Measurements from ENCODE around the gene SSC4D. TPM values are rescaled to one million over a fixed set of nuclear protein-coding genes. Genes with fewer than 3 reads are reported as not detected.
"Not testable (repeated sequence)": the region's sequence is repeated elsewhere in the genome, so short reads cannot be mapped to it uniquely, and the experiment has no call there.

Gene SSC4D
- total and polyA plus RNA-seq, 4 donors = 0.28 to 2.1 (median 1.9) TPM

- not testable (repeated sequence) for ATAC-seq (ENCODE audit: insufficient read depth, low FRiP score)
- WGBS, 2 donors = 90 to 94% methylated on average over 4 of the region's 4 CpGs
These were observed 30.9 kb upstream of the SSC4D start for GRCh38 chr7:76440404-76440803.

DNA sequence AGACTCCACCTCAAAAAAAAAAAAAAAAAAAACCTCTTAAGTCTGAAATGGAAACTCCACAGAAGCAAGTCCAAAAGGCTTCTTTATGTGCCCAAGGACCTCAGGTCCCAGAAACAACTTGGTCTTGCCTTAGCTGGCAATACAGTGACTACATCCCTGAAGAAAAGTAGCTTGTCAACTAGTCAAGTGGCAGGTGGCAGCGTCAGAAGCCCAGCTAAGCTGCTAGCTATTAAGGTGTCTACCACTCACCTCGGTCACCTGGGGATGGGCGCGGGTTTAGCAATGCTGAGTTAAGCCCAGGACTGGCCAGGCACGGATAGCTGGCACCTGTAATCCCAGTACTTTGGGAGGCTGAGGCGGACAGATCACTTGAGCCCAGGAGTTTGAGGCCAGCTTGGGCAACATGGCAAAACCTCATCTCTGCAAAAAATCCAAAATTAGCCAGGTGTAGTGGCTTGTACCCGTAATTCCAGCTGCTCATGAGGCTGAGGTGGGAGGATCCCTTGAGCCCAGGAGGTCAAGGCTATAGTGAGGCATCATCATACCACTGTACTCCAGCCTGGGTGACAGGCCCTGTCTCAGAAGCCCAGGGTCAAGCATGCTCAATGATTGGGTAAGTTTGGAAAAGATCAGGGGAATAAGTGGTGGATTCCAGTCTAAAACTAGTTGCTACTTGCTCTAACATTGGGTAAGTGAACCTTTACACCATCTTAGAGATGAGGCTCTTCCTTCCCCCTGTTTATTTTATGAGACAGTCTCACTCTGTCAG is 29.8 kb upstream of the SSC4D start:
- peak; percentile 14 for ATAC-seq (ENCODE audit: insufficient read depth, low FRiP score)
- not testable (repeated sequence) for H3K9ac ChIP-seq (ENCODE audit: insufficient read depth in 1 of 2, low read length in 2 of 2); DNase-seq; H3K27ac ChIP-seq (ENCODE audit: low read depth in 1 of 2, low read length in 1 of 2); H3K27me3 ChIP-seq (ENCODE audit: control insufficient read depth in 3 of 3, insufficient read depth in 3 of 3, low read length in 2 of 3); H3K4me1 ChIP-seq (ENCODE audit: control insufficient read depth in 5 of 5, insufficient read depth in 5 of 5, low read length in 5 of 5); H3K4me3 ChIP-seq; H3K36me3 ChIP-seq (ENCODE audit: control insufficient read depth in 4 of 4, insufficient read depth in 4 of 4, low read length in 4 of 4); H3K9me3 ChIP-seq (ENCODE audit: control insufficient read depth in 4 of 4, insufficient read depth in 3 of 4, low read length in 3 of 4)
- WGBS, 2 donors = 84 to 98% methylated on average over 4 of the region's 7 CpGs

More at GRCh38 chr7:76440404-76440803, 30.9 kb upstream of the SSC4D start:
- H3K9me3 ChIP-seq (ENCODE audit: control insufficient read depth in 4 of 4, insufficient read depth in 3 of 4, low read length in 3 of 4); DNase-seq; H3K27ac ChIP-seq (ENCODE audit: low read depth in 1 of 2, low read length in 1 of 2); H3K36me3 ChIP-seq (ENCODE audit: control insufficient read depth in 4 of 4, insufficient read depth in 4 of 4, low read length in 4 of 4); H3K4me1 ChIP-seq (ENCODE audit: control insufficient read depth in 5 of 5, insufficient read depth in 5 of 5, low read length in 5 of 5); H3K4me3 ChIP-seq; H3K9ac ChIP-seq (ENCODE audit: insufficient read depth in 1 of 2, low read length in 2 of 2); H3K27me3 ChIP-seq (ENCODE audit: control insufficient read depth in 3 of 3, insufficient read depth in 3 of 3, low read length in 2 of 3): not testable (repeated sequence)

GRCh38 chr7:76437873-76438272 is 28.4 kb upstream of the SSC4D start:
- TF ChIP-seq, protein P1, sequence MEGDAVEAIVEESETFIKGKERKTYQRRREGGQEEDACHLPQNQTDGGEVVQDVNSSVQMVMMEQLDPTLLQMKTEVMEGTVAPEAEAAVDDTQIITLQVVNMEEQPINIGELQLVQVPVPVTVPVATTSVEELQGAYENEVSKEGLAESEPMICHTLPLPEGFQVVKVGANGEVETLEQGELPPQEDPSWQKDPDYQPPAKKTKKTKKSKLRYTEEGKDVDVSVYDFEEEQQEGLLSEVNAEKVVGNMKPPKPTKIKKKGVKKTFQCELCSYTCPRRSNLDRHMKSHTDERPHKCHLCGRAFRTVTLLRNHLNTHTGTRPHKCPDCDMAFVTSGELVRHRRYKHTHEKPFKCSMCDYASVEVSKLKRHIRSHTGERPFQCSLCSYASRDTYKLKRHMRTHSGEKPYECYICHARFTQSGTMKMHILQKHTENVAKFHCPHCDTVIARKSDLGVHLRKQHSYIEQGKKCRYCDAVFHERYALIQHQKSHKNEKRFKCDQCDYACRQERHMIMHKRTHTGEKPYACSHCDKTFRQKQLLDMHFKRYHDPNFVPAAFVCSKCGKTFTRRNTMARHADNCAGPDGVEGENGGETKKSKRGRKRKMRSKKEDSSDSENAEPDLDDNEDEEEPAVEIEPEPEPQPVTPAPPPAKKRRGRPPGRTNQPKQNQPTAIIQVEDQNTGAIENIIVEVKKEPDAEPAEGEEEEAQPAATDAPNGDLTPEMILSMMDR (IDR thresholded peaks at IDR 0.05; ENCODE audit: control extremely low read depth, extremely low read depth) = peak; percentile 55
- H3K27ac ChIP-seq (ENCODE audit: low read depth in 1 of 2, low read length in 1 of 2); H3K9me3 ChIP-seq (ENCODE audit: control insufficient read depth in 4 of 4, insufficient read depth in 3 of 4, low read length in 3 of 4); H3K4me1 ChIP-seq (ENCODE audit: control insufficient read depth in 5 of 5, insufficient read depth in 5 of 5, low read length in 5 of 5); H3K9ac ChIP-seq (ENCODE audit: insufficient read depth in 1 of 2, low read length in 2 of 2); H3K36me3 ChIP-seq (ENCODE audit: control insufficient read depth in 4 of 4, insufficient read depth in 4 of 4, low read length in 4 of 4); H3K4me3 ChIP-seq; H3K27me3 ChIP-seq (ENCODE audit: control insufficient read depth in 3 of 3, insufficient read depth in 3 of 3, low read length in 2 of 3): not testable (repeated sequence)
- whole genome bisulfite sequencing, 2 donors = 0 to 12% methylated on average over 1 to 2 of the region's 2 CpGs
- DNase-seq (peak; percentile 59 to 79 (median 71)), ATAC-seq (ENCODE audit: insufficient read depth, low FRiP score) (peak; percentile 79)

DNA sequence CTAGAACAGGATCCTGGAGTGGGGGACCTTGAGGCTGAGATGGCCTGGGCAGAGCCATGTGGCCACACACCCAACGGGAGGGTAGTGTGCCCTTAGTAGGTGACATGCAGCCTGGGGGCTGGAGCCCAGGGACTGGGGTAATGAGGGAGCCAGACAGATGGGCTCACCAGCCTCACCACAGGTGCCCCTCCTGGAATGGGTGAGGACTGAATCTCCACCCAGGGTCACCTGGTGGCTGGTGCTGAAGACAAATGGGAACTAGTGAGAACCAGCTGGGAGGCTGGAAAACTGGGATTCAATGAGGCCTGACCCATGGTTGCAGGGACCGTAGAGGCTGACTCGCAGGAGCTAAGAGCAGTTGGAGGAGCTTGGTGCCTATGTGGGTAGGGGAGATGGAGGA is 21.3 kb upstream of the SSC4D start:
- no peak overlapping the region for H3K9ac ChIP-seq (ENCODE audit: insufficient read depth in 1 of 2, low read length in 2 of 2)
- H3K36me3 ChIP-seq (ENCODE audit: control insufficient read depth in 4 of 4, insufficient read depth in 4 of 4, low read length in 4 of 4) = no peaks in the 10 kb centered on the region
- H3K4me3 ChIP-seq = no peak overlapping the region
- ATAC-seq (ENCODE audit: insufficient read depth, low FRiP score) (no peak), DNase-seq (no peak)
- H3K4me1 ChIP-seq (ENCODE audit: control insufficient read depth in 5 of 5, insufficient read depth in 5 of 5, low read length in 5 of 5) = peaks cover 0 to 2% (median 0%) of the 10 kb centered on the region in 5 donors
- H3K9me3 ChIP-seq (ENCODE audit: control insufficient read depth in 4 of 4, insufficient read depth in 3 of 4, low read length in 3 of 4) = no peaks in the 10 kb centered on the region
- H3K27ac ChIP-seq (ENCODE audit: low read depth in 1 of 2, low read length in 1 of 2) = no peak overlapping the region
- WGBS, 2 donors = 93 to 97% methylated on average over 3 of the region's 3 CpGs
- no peaks in the 10 kb centered on the region for H3K27me3 ChIP-seq (ENCODE audit: control insufficient read depth in 3 of 3, insufficient read depth in 3 of 3, low read length in 2 of 3)
- TF ChIP-seq, protein P1 (IDR thresholded peaks at IDR 0.05; ENCODE audit: control extremely low read depth, extremely low read depth) = no peak
